Heart left ventricle (tissue), 16 donors: Measurements from ENCODE around the gene ADCY9. TPM values are rescaled to one million over a fixed set of nuclear protein-coding genes. Genes with fewer than 3 reads are reported as not detected.

Experiments
- ATAC-seq, 4 donors: fragments of 200-7000 bp; cut with Tn5 transposase; one replicate each; pipeline ENCODE4 v1.9.1; 2020 to 2022; ENCODE audit warnings: moderate library complexity in 4 of 4, mild to moderate bottlenecking in 3 of 4, moderate number of reproducible peaks in 1 of 4
- DNase-seq, 5 donors: peaks; one replicate each; pipeline ENCODE4 v3.0.0-alpha.2; 2020
- H3K27ac ChIP-seq, 12 donors: fragments of 200-600 bp; sonication (generic) in 4 of 12; one replicate each; pipeline versions ENCODE4 v1.5.0 to v1.8.0; 2016 to 2022; ENCODE audit warnings: mild to moderate bottlenecking in 2 of 12
- H3K27me3 ChIP-seq, 9 donors: fragments of 200-600 bp; sonication (generic) in 2 of 9; one replicate each; pipeline versions ENCODE4 v1.5.1 to v1.8.0; 2016 to 2022; ENCODE audit warnings: mild to moderate bottlenecking in 3 of 9
- H3K36me3 ChIP-seq, 9 donors: fragments of 200-600 bp; sonication (generic) in 2 of 9; one replicate each; pipeline versions ENCODE4 v1.5.0 to v1.8.0; 2018 to 2022; ENCODE audit warnings: mild to moderate bottlenecking in 2 of 9
- H3K4me1 ChIP-seq, 12 donors: fragments of 200-600 bp; sonication (generic) in 4 of 12; one replicate each; pipeline versions ENCODE4 v1.5.0 to v1.8.0; 2016 to 2022; ENCODE audit warnings: mild to moderate bottlenecking in 3 of 12
- H3K4me3 ChIP-seq, 12 donors: fragments of 200-600 bp; sonication (generic) in 4 of 12; one replicate each; pipeline versions ENCODE4 v1.5.0 to v1.8.0; 2017 to 2022; ENCODE audit warnings: mild to moderate bottlenecking in 9 of 12, moderate library complexity in 4 of 12
- H3K9me3 ChIP-seq, 12 donors: fragments of 200-600 bp; sonication (generic) in 4 of 12; one replicate each; pipeline versions ENCODE4 v1.5.0 to v1.8.0; 2016 to 2022; ENCODE audit warnings: mild to moderate bottlenecking in 1 of 12
- CTCF ChIP-seq, 12 donors: fragments of 200-600 bp; sonication (generic) in 4 of 12; IDR thresholded peaks; one replicate each; pipeline versions ENCODE4 v1.5.0 to v1.8.0; 2018 to 2022; ENCODE audit warnings: antibody characterized with exemption in 12 of 12, mild to moderate bottlenecking in 5 of 12
- POLR2A ChIP-seq, 2 donors: fragments of 450-650 bp; IDR thresholded peaks; one replicate each; pipeline ENCODE4 v1.6.1; 2017; ENCODE audit warnings: antibody characterized with exemption in 2 of 2, mild to moderate bottlenecking in 2 of 2, moderate library complexity in 2 of 2
- WGBS, 4 donors: extraction: QIAGEN DNeasy Blood & Tissue Kit in 2 of 4; methylation state at CpG; one replicate each; pipeline versions ENCODE4 v1.1.5 to v1.1.7; 2013 to 2018; 5-methylcytosine and 5-hydroxymethylcytosine counted together
- intact Hi-C, 10 donors: fragments of 100-400 bp; cut with DNase I; formaldehyde crosslinking; loops; one replicate each; pipeline versions ENCODE4 v1.11.1 to v1.14.2; 2022
- polyA plus RNA-seq, 2 donors: library from polyadenylated mRNA; stranded (reverse); fragments of 200-250 nt; gene quantifications; one replicate each; pipeline ENCODE4 v1.2.3, GENCODE V29; 2013
- total RNA-seq, 9 donors: library from RNA; depleted of rRNA in 2 of 9; stranded (reverse); fragments of >200 nt in 2 of 9; fragmentation: NEBNext Ultra II Directional in 3 of 9; extraction: Animal tissue kit (Norgen Biotek cat#: 25700) in 3 of 9; gene quantifications; one replicate each; pipeline versions ENCODE4 v1.1.0 to v1.2.4, GENCODE V29; 2016 to 2023
- donor health status: ischemic (EF 13 %, LVEDD 7.1; RV severe dilation, severe dysfunction).
- donor health status: healthy with polysubstance abuse.
- donor health status: DM: no; HTN: yes; CAD: no.
- donor health status: DM: no; HTN: no; CAD: no.
- donor health status: ischemic (EF 25% LVEDD 6.9; RV normal size, moderate dysfunction).
- donor health status: ischemic (EF 25% LVEDD 5.7; RV mildly dilated, moderate dysfunction).
- donor health status: healthy.
- donor health status: DM: yes; HTN: yes; CAD: no.
- donor health status: ischemic (EF 35%, LVEDD 5.7; RV mildly dilated, moderate dysfunction).
- donor health status: nonischemic (EF 11% LVEDD 7.7; RV severe dilation, severe dysfunction).
- donor health status: DM: yes; HTN: yes; CAD: no.
- donor health status: PGD.
- donor health status: ischemic (EF 29% LVEDD 5.4; RV normal size, mild dysfunction).
- donor health status: nonischemic (EF 23%, LVEDD 6.1; RV moderate dilation, normal function).

Gene ADCY9
- total and polyA plus RNA-seq, 11 donors = 11.8 to 85.8 (median 45.0) TPM

GRCh38 chr16:4021916-4022315 lies 94.3 kb downstream of the ADCY9 start:
- H3K4me3 ChIP-seq = no peak overlapping the region
- no peaks in the 10 kb centered on the region for H3K36me3 ChIP-seq
- no peak for ATAC-seq
- H3K27me3 ChIP-seq = no peaks in the 10 kb centered on the region
- TF ChIP-seq POLR2A (IDR thresholded peaks at IDR 0.05) (no peak), CTCF (IDR thresholded peaks at IDR 0.05) (no peak)
- intact Hi-C loops = no loop called here
- H3K9me3 ChIP-seq = no peaks in the 10 kb centered on the region
- peaks cover 0 to 29% (median 6%) of the 10 kb centered on the region in 12 donors for H3K4me1 ChIP-seq
- no peak for DNase-seq
- 96 to 99% (median 97%) methylated on average over 2 of the region's 2 CpGs for WGBS, 4 donors
- H3K27ac ChIP-seq = no peak overlapping the region

GRCh38 chr16:4021070-4021779 lies 95.0 kb downstream of the ADCY9 start:
- Histone ChIP-seq H3K9me3 (no peaks in the 10 kb centered on the region), H3K4me1 (peaks cover 0 to 29% (median 6%) of the 10 kb centered on the region in 12 donors), H3K27ac (no peak overlapping the region), H3K36me3 (no peaks in the 10 kb centered on the region), H3K27me3 (no peaks in the 10 kb centered on the region), H3K4me3 (no peak overlapping the region)
- no peak for TF ChIP-seq POLR2A (IDR thresholded peaks at IDR 0.05)
- no peak for TF ChIP-seq CTCF (IDR thresholded peaks at IDR 0.05)
- 80 to 90% (median 84%) methylated on average over 14 of the region's 14 CpGs for WGBS, 4 donors
- intact Hi-C loops = no loop called here
- ATAC-seq (peak in 1 of 4 donors; percentile 25), DNase-seq (no peak)

GRCh38 chr16:4019371-4019791 lies 96.9 kb downstream of the ADCY9 start:
- Histone ChIP-seq H3K4me3 (peak overlapping the region in 10 of 12 donors; percentile 17 to 55 (median 41)), H3K36me3 (no peaks in the 10 kb centered on the region), H3K27me3 (no peaks in the 10 kb centered on the region), H3K9me3 (no peaks in the 10 kb centered on the region), H3K4me1 (peaks cover 0 to 18% (median 6%) of the 10 kb centered on the region in 12 donors), H3K27ac (peak overlapping the region in 8 of 12 donors; percentile 15 to 63 (median 54))
- TF ChIP-seq CTCF (IDR thresholded peaks at IDR 0.05) = no peak
- TF ChIP-seq POLR2A (IDR thresholded peaks at IDR 0.05) = no peak
- intact Hi-C loops = loop anchor here in 1 of 10 donors (10.0 kb wide), 1 partner anchor 95 kb away; the partner anchor contains the start of gene ADCY9
- DNase-seq = no peak
- 22 to 44% (median 32%) methylated on average over 5 of the region's 5 CpGs for WGBS, 4 donors
- ATAC-seq = peak; percentile 34 to 67 (median 48)

GRCh38 chr16:4018391-4018790 lies 97.9 kb downstream of the ADCY9 start:
- no peaks in the 10 kb centered on the region for H3K9me3 ChIP-seq
- intact Hi-C loops = loop anchor here in 1 of 10 donors (10.0 kb wide), 1 partner anchor 96 kb away; the partner anchor contains the start of gene ADCY9
- 78 to 86% (median 80%) methylated on average over 12 of the region's 12 CpGs for WGBS, 4 donors
- TF ChIP-seq POLR2A (IDR thresholded peaks at IDR 0.05) = no peak
- TF ChIP-seq CTCF (IDR thresholded peaks at IDR 0.05) = no peak
- H3K27me3 ChIP-seq = no peaks in the 10 kb centered on the region
- no peaks in the 10 kb centered on the region for H3K36me3 ChIP-seq
- DNase-seq (peak in 2 of 5 donors; percentile 47 to 63), ATAC-seq (no peak)
- no peak overlapping the region for H3K4me3 ChIP-seq
- H3K27ac ChIP-seq = no peak overlapping the region
- H3K4me1 ChIP-seq = peaks cover 0 to 18% (median 6%) of the 10 kb centered on the region in 12 donors
